Psoas muscle (tissue), 8 donors: Measurements from ENCODE around the gene GPR107. TPM values are rescaled to one million over a fixed set of nuclear protein-coding genes. Genes with fewer than 3 reads are reported as not detected.

Experiments
- ATAC-seq, 4 donors: fragments of 200-7000 bp; cut with Tn5 transposase; one replicate each; pipeline ENCODE4 v1.9.1; 2020; ENCODE audit warnings: moderate library complexity in 3 of 4, mild to moderate bottlenecking in 2 of 4
- DNase-seq, 2 donors: peaks; one replicate each; pipeline ENCODE4 v3.0.0-alpha.2; 2020
- H3K27ac ChIP-seq: fragments of 200-600 bp; one replicate; pipeline ENCODE4 v1.8.0; 2022
- H3K27me3 ChIP-seq, 3 donors: fragments of 200-600 bp in 1 of 3; one replicate each; pipeline versions ENCODE4 v1.6.1 to v1.8.0; 2013 to 2022; ENCODE audit warnings: low read length in 2 of 3, mild to moderate bottlenecking in 2 of 3, moderate library complexity in 1 of 3; ENCODE audit not compliant: insufficient read depth in 3 of 3
- H3K36me3 ChIP-seq, 2 donors: fragments of 200-600 bp in 1 of 2; one replicate each; pipeline versions ENCODE4 v1.6.1 to v1.8.0; 2013 to 2022; ENCODE audit warnings: low read depth in 1 of 2, mild to moderate bottlenecking in 1 of 2, moderate library complexity in 1 of 2; ENCODE audit not compliant: insufficient read depth in 1 of 2
- H3K4me1 ChIP-seq: fragments of 200-600 bp; one replicate; pipeline ENCODE4 v1.8.0; 2022
- H3K4me3 ChIP-seq: fragments of 200-600 bp; one replicate; pipeline ENCODE4 v1.8.0; 2022; ENCODE audit warnings: mild to moderate bottlenecking
- H3K9me3 ChIP-seq: fragments of 200-600 bp; one replicate; pipeline ENCODE4 v1.8.0; 2022
- WGBS, 3 donors: extraction: QIAGEN DNeasy Blood & Tissue Kit; methylation state at CpG; one replicate each; pipeline versions ENCODE4 v1.1.6 to v1.1.7; 2013; 5-methylcytosine and 5-hydroxymethylcytosine counted together
- intact Hi-C, 2 donors: fragments of 100-400 bp; cut with DNase I; formaldehyde crosslinking; loops; one replicate each; pipeline versions ENCODE4 v1.11.0 to v1.14.2; 2022
- polyA plus RNA-seq, 3 donors: library from polyadenylated mRNA; stranded (reverse); fragments of 200-250 nt; gene quantifications; one replicate each; pipeline ENCODE4 v1.2.3, GENCODE V29; 2013
- total RNA-seq, 4 donors: library from RNA; stranded (reverse); fragmentation: NEBNext Ultra II Directional in 2 of 4; extraction: Animal tissue kit (Norgen Biotek cat#: 25700) in 2 of 4; gene quantifications; one replicate each; pipeline versions ENCODE4 v1.2.1 to v1.2.4, GENCODE V29; 2021 to 2023
- TF ChIP-seq, protein P1 (sequence below): fragments of 200-600 bp; IDR thresholded peaks from one replicate; pipeline ENCODE4 v1.8.0; 2022; ENCODE audit warnings: antibody characterized with exemption
- donor health status: healthy with polysubstance abuse.
- donor health status: DM: no; HTN: no; CAD: no; lungs with moderate emphysema.
- donor health status: Bipolar disorder and iron deficiency.
- donor health status: healthy.
- donor health status: DM: yes; HTN: yes; CAD: no.
- donor health status: DM: no; HTN: no; CAD: no.
- donor health status: DM: no; HTN: no; CAD: no.
- donor health status: DM: yes; HTN: yes; CAD: no.

GPR107 gene
- total and polyA plus RNA-seq, 7 donors: 8.9 to 28.1 (median 19.9) TPM

DNA sequence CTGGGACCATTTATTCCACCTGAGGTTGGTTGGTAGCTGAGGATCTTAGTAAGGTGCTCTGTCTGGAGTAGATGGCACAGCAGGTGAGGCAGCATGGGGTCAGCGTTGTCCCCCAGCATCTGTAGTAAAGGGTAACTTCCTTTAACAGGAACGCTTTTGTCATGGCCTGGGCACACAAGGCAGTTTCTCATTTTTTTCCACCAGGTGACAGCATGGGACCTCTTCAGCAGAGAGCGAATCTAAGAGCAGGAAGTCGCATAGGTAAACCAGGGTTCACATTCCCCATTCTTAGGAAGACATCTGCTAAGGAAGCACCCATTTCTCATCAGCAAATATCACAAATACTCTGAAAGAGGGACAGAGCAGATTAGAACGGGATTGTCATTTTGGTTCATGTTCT lies 56.5 kb downstream of the GPR107 start:
- WGBS, 3 donors: 92 to 97% (median 94%) methylated on average over 5 of the region's 5 CpGs

GRCh38 chr9:130110596-130111021 lies 56.9 kb downstream of the GPR107 start:
- no peaks in the 10 kb centered on the region for H3K27me3 ChIP-seq
- H3K27ac ChIP-seq: no peak overlapping the region
- no peaks in the 10 kb centered on the region for H3K9me3 ChIP-seq
- H3K4me3 ChIP-seq: no peak overlapping the region
- H3K36me3 ChIP-seq: peaks cover 3 to 73% of the 10 kb centered on the region in 2 donors
- no peaks in the 10 kb centered on the region for H3K4me1 ChIP-seq
- intact Hi-C loops: no loop called here
- ATAC-seq (no peak), DNase-seq (no peak)
- WGBS, 3 donors: 84 to 87% (median 87%) methylated on average over 7 of the region's 7 CpGs
- TF ChIP-seq, protein P1, sequence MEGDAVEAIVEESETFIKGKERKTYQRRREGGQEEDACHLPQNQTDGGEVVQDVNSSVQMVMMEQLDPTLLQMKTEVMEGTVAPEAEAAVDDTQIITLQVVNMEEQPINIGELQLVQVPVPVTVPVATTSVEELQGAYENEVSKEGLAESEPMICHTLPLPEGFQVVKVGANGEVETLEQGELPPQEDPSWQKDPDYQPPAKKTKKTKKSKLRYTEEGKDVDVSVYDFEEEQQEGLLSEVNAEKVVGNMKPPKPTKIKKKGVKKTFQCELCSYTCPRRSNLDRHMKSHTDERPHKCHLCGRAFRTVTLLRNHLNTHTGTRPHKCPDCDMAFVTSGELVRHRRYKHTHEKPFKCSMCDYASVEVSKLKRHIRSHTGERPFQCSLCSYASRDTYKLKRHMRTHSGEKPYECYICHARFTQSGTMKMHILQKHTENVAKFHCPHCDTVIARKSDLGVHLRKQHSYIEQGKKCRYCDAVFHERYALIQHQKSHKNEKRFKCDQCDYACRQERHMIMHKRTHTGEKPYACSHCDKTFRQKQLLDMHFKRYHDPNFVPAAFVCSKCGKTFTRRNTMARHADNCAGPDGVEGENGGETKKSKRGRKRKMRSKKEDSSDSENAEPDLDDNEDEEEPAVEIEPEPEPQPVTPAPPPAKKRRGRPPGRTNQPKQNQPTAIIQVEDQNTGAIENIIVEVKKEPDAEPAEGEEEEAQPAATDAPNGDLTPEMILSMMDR: no peak

More for the DNA sequence above, 56.5 kb downstream of the GPR107 start:
- H3K4me3 ChIP-seq: no peak overlapping the region
- H3K27ac ChIP-seq: no peak overlapping the region
- DNase-seq: no peak
- TF ChIP-seq, protein P1: no peak
- no peak for ATAC-seq
- no peaks in the 10 kb centered on the region for H3K9me3 ChIP-seq
- H3K36me3 ChIP-seq: peaks cover 3 to 73% of the 10 kb centered on the region in 2 donors
- intact Hi-C loops: no loop called here
- H3K27me3 ChIP-seq: no peaks in the 10 kb centered on the region
- no peaks in the 10 kb centered on the region for H3K4me1 ChIP-seq

DNA sequence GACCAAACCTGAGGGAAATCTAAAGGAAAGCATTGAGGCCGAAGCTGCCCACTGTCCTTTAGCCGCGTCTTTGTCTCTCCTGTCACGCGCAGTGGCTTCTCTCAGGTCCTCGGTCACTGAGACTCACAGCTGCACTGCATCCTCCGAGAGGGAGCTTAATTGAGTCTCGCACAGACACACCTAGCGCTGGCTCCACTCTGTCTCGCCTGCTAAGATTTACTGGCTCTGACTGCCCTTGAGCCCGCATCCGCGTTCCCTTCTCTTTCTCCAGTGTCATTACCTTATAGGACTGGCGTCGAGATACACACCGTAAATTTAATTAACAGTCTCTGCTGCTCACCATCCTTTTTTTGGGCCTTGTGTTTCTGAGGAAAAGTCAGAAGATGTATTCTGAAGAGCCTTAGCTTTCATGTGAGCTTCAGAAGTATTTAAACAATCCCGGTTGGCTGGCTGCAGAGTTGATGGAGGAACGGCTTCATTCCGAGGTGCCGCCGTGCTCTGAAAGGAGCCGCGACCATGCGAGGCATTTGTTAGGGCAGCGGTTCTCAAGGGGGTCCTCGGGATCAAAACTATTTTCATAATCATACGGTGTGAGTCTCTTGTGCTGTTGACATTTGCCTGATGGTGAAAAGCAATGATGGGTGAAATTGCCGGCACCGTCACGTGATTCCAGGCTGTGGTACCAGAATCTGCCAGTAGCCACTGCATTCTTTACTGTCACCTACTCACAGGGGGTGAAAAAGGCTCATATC lies 58.3 kb downstream of the GPR107 start:
- DNase-seq (no peak), ATAC-seq (no peak)
- H3K27ac ChIP-seq: no peak overlapping the region
- H3K4me3 ChIP-seq: no peak overlapping the region
- TF ChIP-seq, protein P1: no peak
- peaks cover 3 to 66% of the 10 kb centered on the region in 2 donors for H3K36me3 ChIP-seq
- H3K9me3 ChIP-seq: no peaks in the 10 kb centered on the region
- WGBS, 3 donors: 84 to 85% (median 85%) methylated on average over 30 of the region's 30 CpGs
- no peaks in the 10 kb centered on the region for H3K4me1 ChIP-seq
- intact Hi-C loops: no loop called here
- H3K27me3 ChIP-seq: no peaks in the 10 kb centered on the region

DNA sequence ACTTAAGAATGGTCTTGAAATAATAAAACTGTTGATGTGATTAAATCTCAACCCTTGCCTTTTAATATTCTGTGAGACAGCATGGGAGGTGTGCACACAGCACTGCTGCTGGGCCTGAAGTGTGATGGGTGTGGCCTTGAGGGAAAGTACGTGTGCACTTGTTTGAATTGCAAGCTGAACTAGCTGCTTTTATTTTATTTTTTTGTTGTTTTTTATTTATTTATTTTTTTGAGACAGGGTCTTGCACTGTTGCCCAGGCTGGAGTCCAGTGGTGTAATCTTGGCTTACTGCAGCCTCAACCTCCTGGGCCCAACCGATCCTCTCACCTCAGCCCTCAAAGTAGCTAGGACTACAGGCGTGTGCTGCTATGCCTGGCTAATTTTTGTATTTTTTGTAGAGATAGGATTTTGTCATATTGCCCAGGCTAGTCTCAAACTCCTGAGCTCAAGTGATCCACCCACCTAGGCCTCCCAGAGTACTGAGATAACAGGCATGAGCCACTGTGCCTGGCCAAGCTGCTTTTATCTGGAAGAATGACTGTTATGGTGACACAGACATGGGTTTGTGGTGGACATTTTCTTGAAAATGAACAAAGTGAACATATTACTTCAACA lies 58.9 kb downstream of the GPR107 start:
- no peak overlapping the region for H3K27ac ChIP-seq
- no peaks in the 10 kb centered on the region for H3K9me3 ChIP-seq
- intact Hi-C loops: no loop called here
- no peaks in the 10 kb centered on the region for H3K27me3 ChIP-seq
- WGBS, 3 donors: 83 to 90% (median 90%) methylated on average over 3 of the region's 3 CpGs
- peaks cover 3 to 61% of the 10 kb centered on the region in 2 donors for H3K36me3 ChIP-seq
- no peak overlapping the region for H3K4me3 ChIP-seq
- ATAC-seq (no peak), DNase-seq (no peak)
- TF ChIP-seq, protein P1: no peak
- no peaks in the 10 kb centered on the region for H3K4me1 ChIP-seq
